Fibroblast of the aortic adventitia (primary cell): Measurements from ENCODE around the gene PRPF8. TPM values are rescaled to one million over a fixed set of nuclear protein-coding genes. Genes with fewer than 3 reads are reported as not detected.
A peak's percentile ranks its signal among the peaks of the same experiment; 100 is the strongest.

ENCODE experiments used
- DNase-seq: peaks from one replicate; pipeline ENCODE4 v3.0.0-alpha.2; 2010; ENCODE audit warnings: low read depth
- H3K4me3 ChIP-seq: 2 replicates; pipeline ENCODE4 v1.5.1; 2011; ENCODE audit warnings: low read depth, mild to moderate bottlenecking, control low read depth, low read length, moderate library complexity
- CTCF ChIP-seq: IDR thresholded peaks from 2 replicates; pipeline ENCODE4 v1.5.1; 2011; ENCODE audit warnings: mild to moderate bottlenecking, low read length, control low read depth, inconsistent platforms; ENCODE audit not compliant: insufficient read depth
- total RNA-seq: library from RNA; depleted of rRNA; stranded (reverse); fragments of >200 nt; gene quantifications from 2 replicates; pipeline ENCODE4 v1.2.3, GENCODE V29; 2012; ENCODE audit warnings: low replicate concordance

The PRPF8 gene
- total RNA-seq, 1 donor = 138 TPM

GRCh38 chr17:1646199-1646875 is 38.3 kb downstream of the PRPF8 start:
- H3K4me3 ChIP-seq = no peak overlapping the region
- DNase-seq = no peak
- no peak for TF ChIP-seq CTCF

GRCh38 chr17:1645207-1646171 is 39.2 kb downstream of the PRPF8 start, which contains the start of gene SCARF1:
Gene SCARF1, minus strand, starts transcription at chr17:1645732. Its CDS starts 35 bp downstream, at chr17:1645697.
- TF ChIP-seq CTCF = no peak
- DNase-seq = no peak
- no peak within 1 kb of the TSS for H3K4me3 ChIP-seq

GRCh38 chr17:1644493-1645206 is 40.0 kb downstream of the PRPF8 start:
- peak; percentile 17 for DNase-seq

GRCh38 chr17:1643999-1644492 is 40.6 kb downstream of the PRPF8 start:
- TF ChIP-seq CTCF = no peak
- no peak overlapping the region for H3K4me3 ChIP-seq
- DNase-seq = no peak

More at GRCh38 chr17:1644493-1645206, 40.0 kb downstream of the PRPF8 start:
- TF ChIP-seq CTCF = no peak
- H3K4me3 ChIP-seq = no peak overlapping the region

GRCh38 chr17:1643293-1643998 is 41.2 kb downstream of the PRPF8 start:
- TF ChIP-seq CTCF = no peak
- no peak for DNase-seq

GRCh38 chr17:1641065-1641403 is 43.6 kb downstream of the PRPF8 start:
- no peak for DNase-seq
- no peak overlapping the region for H3K4me3 ChIP-seq
- no peak for TF ChIP-seq CTCF

More at GRCh38 chr17:1643293-1643998, 41.2 kb downstream of the PRPF8 start:
- peak overlapping the region; percentile 47 for H3K4me3 ChIP-seq
